Adrenal gland (tissue), 5 donors: ENCODE measurements around the gene AFTPH.

ENCODE experiments used
- POLR2A ChIP-seq, 2 donors: fragments of 450-650 bp; IDR thresholded peaks; one replicate each; pipeline ENCODE4 v1.6.1; 2017; ENCODE audit warnings: antibody characterized with exemption in 2 of 2, mild to moderate bottlenecking in 2 of 2, moderate library complexity in 1 of 2
- TF ChIP-seq, protein P1 (sequence below), 6 experiments: fragments of 450-650 bp in 4 of 6; fragments of 200-600 bp in 2 of 6; sonication (generic) in 1 of 6; IDR thresholded peaks; 1 replicate in 5 of 6; 2 replicates in 1 of 6; pipeline versions ENCODE4 v1.5.1 to v1.8.0; 2016 to 2021; ENCODE audit warnings: antibody characterized with exemption in 6 of 6, mild to moderate bottlenecking in 2 of 6, moderate library complexity in 1 of 6
- donor health status: DM: no; HTN: no; CAD: no.

DNA sequence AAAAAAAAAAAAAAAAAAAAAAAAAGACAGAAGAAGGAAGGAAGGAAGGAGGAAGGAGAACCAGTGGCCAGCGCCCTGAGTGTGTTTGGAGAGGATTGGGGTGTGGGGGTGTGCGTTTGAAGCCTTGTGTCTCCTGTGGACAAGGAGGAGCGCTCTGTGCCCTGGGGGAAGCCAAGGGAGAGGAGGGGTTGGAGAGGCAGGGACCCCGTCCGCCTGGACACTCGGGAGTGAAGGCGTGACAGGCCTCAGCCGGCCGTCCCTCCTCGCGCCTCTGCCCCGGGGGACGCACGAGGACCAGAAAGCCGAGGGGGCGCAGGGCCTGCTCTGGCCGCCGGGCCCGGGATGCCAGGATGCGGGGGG is 84.7 kb downstream of the AFTPH start:
- TF ChIP-seq, protein P1, sequence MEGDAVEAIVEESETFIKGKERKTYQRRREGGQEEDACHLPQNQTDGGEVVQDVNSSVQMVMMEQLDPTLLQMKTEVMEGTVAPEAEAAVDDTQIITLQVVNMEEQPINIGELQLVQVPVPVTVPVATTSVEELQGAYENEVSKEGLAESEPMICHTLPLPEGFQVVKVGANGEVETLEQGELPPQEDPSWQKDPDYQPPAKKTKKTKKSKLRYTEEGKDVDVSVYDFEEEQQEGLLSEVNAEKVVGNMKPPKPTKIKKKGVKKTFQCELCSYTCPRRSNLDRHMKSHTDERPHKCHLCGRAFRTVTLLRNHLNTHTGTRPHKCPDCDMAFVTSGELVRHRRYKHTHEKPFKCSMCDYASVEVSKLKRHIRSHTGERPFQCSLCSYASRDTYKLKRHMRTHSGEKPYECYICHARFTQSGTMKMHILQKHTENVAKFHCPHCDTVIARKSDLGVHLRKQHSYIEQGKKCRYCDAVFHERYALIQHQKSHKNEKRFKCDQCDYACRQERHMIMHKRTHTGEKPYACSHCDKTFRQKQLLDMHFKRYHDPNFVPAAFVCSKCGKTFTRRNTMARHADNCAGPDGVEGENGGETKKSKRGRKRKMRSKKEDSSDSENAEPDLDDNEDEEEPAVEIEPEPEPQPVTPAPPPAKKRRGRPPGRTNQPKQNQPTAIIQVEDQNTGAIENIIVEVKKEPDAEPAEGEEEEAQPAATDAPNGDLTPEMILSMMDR (IDR thresholded peaks at IDR 0.05), result no peak
- TF ChIP-seq POLR2A (IDR thresholded peaks at IDR 0.05), result no peak
